GM23338 (cell line): ENCODE data around the gene NSG2. TPM values are rescaled to one million over a fixed set of nuclear protein-coding genes. Genes with fewer than 3 reads are reported as not detected.

Source experiments
- ATAC-seq: fragments of 200-7000 bp; cut with Tn5 transposase; 3 replicates; pipeline ENCODE4 v1.9.1; 2020
- DNase-seq: peaks from one replicate; pipeline ENCODE4 v3.0.0-alpha.2; 2015; ENCODE audit warnings: low spot score
- H2AFZ ChIP-seq: fragments of 200-600 bp; sonication (generic); 2 replicates; pipeline ENCODE4 v1.8.0; 2016; ENCODE audit warnings: antibody characterized with exemption, mild to moderate bottlenecking, moderate library complexity
- H3F3A ChIP-seq: fragments of 200-600 bp; sonication (generic); replicated peaks from 2 replicates; pipeline ENCODE4 v1.8.0; 2017; ENCODE audit warnings: antibody characterized with exemption, mixed run types, low read depth
- H3K27ac ChIP-seq: fragments of 200-600 bp; sonication (generic); 2 replicates; pipeline ENCODE4 v1.6.1; 2016; ENCODE audit warnings: low read depth
- H3K27me3 ChIP-seq: fragments of 200-600 bp; sonication (generic); 2 replicates; pipeline ENCODE4 v1.8.0; 2016; ENCODE audit warnings: mild to moderate bottlenecking, mixed run types, moderate library complexity; ENCODE audit not compliant: insufficient read depth
- H3K36me3 ChIP-seq: fragments of 200-600 bp; sonication (generic); 2 replicates; pipeline ENCODE4 v1.8.0; 2016; ENCODE audit warnings: mild to moderate bottlenecking; ENCODE audit not compliant: insufficient read depth
- H3K4me1 ChIP-seq: fragments of 200-600 bp; sonication (generic); 2 replicates; pipeline ENCODE4 v1.8.0; 2016; ENCODE audit warnings: mild to moderate bottlenecking, moderate library complexity; ENCODE audit not compliant: insufficient read depth
- H3K4me2 ChIP-seq: fragments of 200-600 bp; sonication (generic); 2 replicates; pipeline ENCODE4 v1.7.1; 2017; ENCODE audit warnings: mixed run types
- H3K4me3 ChIP-seq: fragments of 200-600 bp; sonication (generic); 2 replicates; pipeline ENCODE4 v1.6.1; 2016; ENCODE audit warnings: mixed run types
- H3K79me2 ChIP-seq: fragments of 200-600 bp; sonication (generic); replicated peaks from 2 replicates; pipeline ENCODE4 v1.8.0; 2017; ENCODE audit warnings: mild to moderate bottlenecking; ENCODE audit not compliant: insufficient read depth
- H3K9me2 ChIP-seq: fragments of 200-600 bp; sonication (generic); 2 replicates; pipeline ENCODE4 v1.8.0; 2017; ENCODE audit not compliant: insufficient read depth
- H4K20me1 ChIP-seq: fragments of 200-600 bp; sonication (generic); replicated peaks from 2 replicates; pipeline ENCODE4 v1.8.0; 2017; ENCODE audit warnings: mild to moderate bottlenecking; ENCODE audit not compliant: insufficient read depth
- H3K27ac Mint-ChIP-seq: 2 replicates; pipeline ENCODE4 v1.8.0; 2020; ENCODE audit warnings: inconsistent platforms, mild to moderate bottlenecking, moderate library complexity, mixed read lengths
- H3K27me3 Mint-ChIP-seq: 3 replicates; pipeline ENCODE4 v1.8.0; 2022; ENCODE audit warnings: low read depth, mild to moderate bottlenecking, moderate library complexity, mixed read lengths, inconsistent platforms; ENCODE audit not compliant: insufficient read depth, poor library complexity
- H3K36me3 Mint-ChIP-seq: 3 replicates; pipeline ENCODE4 v1.8.0; 2021; ENCODE audit warnings: low read depth, mild to moderate bottlenecking, inconsistent platforms, moderate library complexity, mixed read lengths
- H3K4me1 Mint-ChIP-seq: 3 replicates; pipeline ENCODE4 v1.8.0; 2020; ENCODE audit warnings: mild to moderate bottlenecking, inconsistent platforms, mixed read lengths
- H3K4me3 Mint-ChIP-seq: 3 replicates; pipeline ENCODE4 v1.8.0; 2021; ENCODE audit warnings: moderate library complexity, mild to moderate bottlenecking, inconsistent platforms, mixed read lengths
- H3K9me3 Mint-ChIP-seq: 3 replicates; pipeline ENCODE4 v1.8.0; 2020; ENCODE audit warnings: moderate library complexity, mild to moderate bottlenecking, inconsistent platforms, mixed read lengths
- CREB1 ChIP-seq: fragments of 250-450 bp; sonication (Bioruptor Pico); IDR thresholded peaks from 2 replicates; pipeline ENCODE4 v1.5.0; 2020; ENCODE audit warnings: low read depth, mild to moderate bottlenecking, moderate library complexity
- ETS1 ChIP-seq: IDR thresholded peaks from 2 replicates; pipeline ENCODE4 v1.6.1; 2016; ENCODE audit warnings: antibody characterized with exemption
- EZH2 ChIP-seq: fragments of 200-600 bp; sonication (generic); IDR thresholded peaks from one replicate; pipeline ENCODE4 v1.8.0; 2017; ENCODE audit warnings: antibody characterized with exemption, mild to moderate bottlenecking, low read depth; ENCODE audit not compliant: unreplicated experiment
- EZH2phosphoT487 ChIP-seq: fragments of 200-600 bp; sonication (generic); IDR thresholded peaks from one replicate; pipeline ENCODE4 v1.8.1; 2018; ENCODE audit warnings: antibody characterized with exemption; ENCODE audit not compliant: unreplicated experiment
- STAT1 ChIP-seq: IDR thresholded peaks from one replicate; pipeline ENCODE4 v1.6.1; 2016; ENCODE audit warnings: antibody characterized with exemption; ENCODE audit not compliant: unreplicated experiment
- polyA plus RNA-seq: library from polyadenylated mRNA; unstranded; fragments of >200 nt; fragmentation: Nextera tagmentation; extraction: Ambion mirVana; gene quantifications from 2 replicates; pipeline ENCODE4 v1.2.1, GENCODE V29; 2016
- total RNA-seq: library from RNA; depleted of rRNA; stranded (reverse); fragments of >200 nt; shearing (Covaris generic); gene quantifications from 2 replicates; pipeline ENCODE4 v1.2.3, GENCODE V29; 2014
- TF ChIP-seq, protein P1 (sequence below): fragments of 250-450 bp; sonication (Bioruptor Pico); IDR thresholded peaks from 2 replicates; pipeline ENCODE4 v1.5.0; 2020; ENCODE audit warnings: mild to moderate bottlenecking, moderate library complexity
- TF ChIP-seq, protein P2 (sequence below), 2 experiments: fragments of 200-600 bp in 1 of 2; sonication (generic) in 1 of 2; conservative IDR thresholded peaks; 2 replicates each; pipeline versions ENCODE4 v1.5.1 to v1.6.1; 2016 to 2017; ENCODE audit warnings: antibody characterized with exemption in 2 of 2, low read depth in 2 of 2, mild to moderate bottlenecking in 2 of 2, moderate library complexity in 1 of 2

Gene NSG2
- total and polyA plus RNA-seq, 2 experiments from 2014 or later = 0.16 TPM; not detected in 1

- TF ChIP-seq CREB1 (CRISPR knock-in tag) (no peak), EZH2phosphoT487 (no peak), STAT1 (no peak)
Observed at GRCh38 chr5:174053905-174054304, 8.4 kb downstream of the NSG2 start (continued).

DNA sequence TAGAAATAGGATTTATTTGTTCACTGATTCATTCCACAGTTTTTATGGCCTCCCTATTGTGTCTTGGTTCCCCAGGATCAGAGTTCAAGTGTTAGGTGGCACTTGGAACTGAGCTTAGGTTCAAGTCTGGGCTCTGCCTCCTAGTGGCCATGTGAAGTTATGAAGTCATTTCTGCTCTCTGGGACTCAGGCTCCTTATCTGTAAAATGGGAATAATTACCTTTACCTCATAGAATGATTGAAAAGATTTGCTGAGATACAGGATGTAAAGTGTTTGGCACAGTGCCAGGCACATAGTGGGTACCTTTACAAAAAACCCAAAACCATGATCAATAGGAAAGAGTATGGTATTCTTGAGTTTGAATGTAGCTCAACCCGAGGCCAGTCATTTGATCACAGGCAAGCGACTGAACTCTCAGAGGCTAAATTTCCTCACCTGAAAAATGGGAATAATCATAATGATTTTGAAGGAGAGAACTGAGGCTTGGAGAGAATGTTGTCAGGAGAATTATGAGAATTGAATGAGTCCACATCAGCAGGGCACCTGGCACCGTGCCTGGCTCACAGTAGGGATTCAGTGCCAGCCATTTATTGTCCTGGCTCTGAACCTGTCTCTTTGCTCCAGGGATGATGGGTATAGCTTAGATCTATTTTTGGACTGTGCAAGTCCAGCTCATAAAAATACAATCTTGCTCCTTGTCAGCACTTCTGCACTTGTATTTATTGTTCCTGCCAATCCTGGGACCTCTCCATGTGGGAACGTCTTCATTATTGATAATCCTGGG is 10.8 kb downstream of the NSG2 start:
- Histone ChIP-seq H2AFZ (no peak overlapping the region), H3K79me2 (no peaks in the 10 kb centered on the region), H3K36me3 (no peaks in the 10 kb centered on the region), H3K4me1 (no peaks in the 10 kb centered on the region), H3K27me3 (no peaks in the 10 kb centered on the region), H4K20me1 (no peaks in the 10 kb centered on the region; the same call in 1 of the 2 replicates), H3K9me2 (0 out of 2 replicates have a peak, but pooled peaks cover 4% of the 10 kb centered on the region), H3F3A (no peaks in the 10 kb centered on the region), H3K4me3 (no peak overlapping the region), H3K4me2 (no peak overlapping the region), H3K27ac (no peak overlapping the region)
- Mint-ChIP-seq H3K27ac (no peak overlapping the region), H3K27me3 (no peaks in the 10 kb centered on the region), H3K9me3 (no peaks in the 10 kb centered on the region), H3K4me1 (no peaks in the 10 kb centered on the region), H3K36me3 (no peaks in the 10 kb centered on the region), H3K4me3 (no peak overlapping the region)
- ATAC-seq (no peak), DNase-seq (peak; percentile 24)
- TF ChIP-seq, protein P1, sequence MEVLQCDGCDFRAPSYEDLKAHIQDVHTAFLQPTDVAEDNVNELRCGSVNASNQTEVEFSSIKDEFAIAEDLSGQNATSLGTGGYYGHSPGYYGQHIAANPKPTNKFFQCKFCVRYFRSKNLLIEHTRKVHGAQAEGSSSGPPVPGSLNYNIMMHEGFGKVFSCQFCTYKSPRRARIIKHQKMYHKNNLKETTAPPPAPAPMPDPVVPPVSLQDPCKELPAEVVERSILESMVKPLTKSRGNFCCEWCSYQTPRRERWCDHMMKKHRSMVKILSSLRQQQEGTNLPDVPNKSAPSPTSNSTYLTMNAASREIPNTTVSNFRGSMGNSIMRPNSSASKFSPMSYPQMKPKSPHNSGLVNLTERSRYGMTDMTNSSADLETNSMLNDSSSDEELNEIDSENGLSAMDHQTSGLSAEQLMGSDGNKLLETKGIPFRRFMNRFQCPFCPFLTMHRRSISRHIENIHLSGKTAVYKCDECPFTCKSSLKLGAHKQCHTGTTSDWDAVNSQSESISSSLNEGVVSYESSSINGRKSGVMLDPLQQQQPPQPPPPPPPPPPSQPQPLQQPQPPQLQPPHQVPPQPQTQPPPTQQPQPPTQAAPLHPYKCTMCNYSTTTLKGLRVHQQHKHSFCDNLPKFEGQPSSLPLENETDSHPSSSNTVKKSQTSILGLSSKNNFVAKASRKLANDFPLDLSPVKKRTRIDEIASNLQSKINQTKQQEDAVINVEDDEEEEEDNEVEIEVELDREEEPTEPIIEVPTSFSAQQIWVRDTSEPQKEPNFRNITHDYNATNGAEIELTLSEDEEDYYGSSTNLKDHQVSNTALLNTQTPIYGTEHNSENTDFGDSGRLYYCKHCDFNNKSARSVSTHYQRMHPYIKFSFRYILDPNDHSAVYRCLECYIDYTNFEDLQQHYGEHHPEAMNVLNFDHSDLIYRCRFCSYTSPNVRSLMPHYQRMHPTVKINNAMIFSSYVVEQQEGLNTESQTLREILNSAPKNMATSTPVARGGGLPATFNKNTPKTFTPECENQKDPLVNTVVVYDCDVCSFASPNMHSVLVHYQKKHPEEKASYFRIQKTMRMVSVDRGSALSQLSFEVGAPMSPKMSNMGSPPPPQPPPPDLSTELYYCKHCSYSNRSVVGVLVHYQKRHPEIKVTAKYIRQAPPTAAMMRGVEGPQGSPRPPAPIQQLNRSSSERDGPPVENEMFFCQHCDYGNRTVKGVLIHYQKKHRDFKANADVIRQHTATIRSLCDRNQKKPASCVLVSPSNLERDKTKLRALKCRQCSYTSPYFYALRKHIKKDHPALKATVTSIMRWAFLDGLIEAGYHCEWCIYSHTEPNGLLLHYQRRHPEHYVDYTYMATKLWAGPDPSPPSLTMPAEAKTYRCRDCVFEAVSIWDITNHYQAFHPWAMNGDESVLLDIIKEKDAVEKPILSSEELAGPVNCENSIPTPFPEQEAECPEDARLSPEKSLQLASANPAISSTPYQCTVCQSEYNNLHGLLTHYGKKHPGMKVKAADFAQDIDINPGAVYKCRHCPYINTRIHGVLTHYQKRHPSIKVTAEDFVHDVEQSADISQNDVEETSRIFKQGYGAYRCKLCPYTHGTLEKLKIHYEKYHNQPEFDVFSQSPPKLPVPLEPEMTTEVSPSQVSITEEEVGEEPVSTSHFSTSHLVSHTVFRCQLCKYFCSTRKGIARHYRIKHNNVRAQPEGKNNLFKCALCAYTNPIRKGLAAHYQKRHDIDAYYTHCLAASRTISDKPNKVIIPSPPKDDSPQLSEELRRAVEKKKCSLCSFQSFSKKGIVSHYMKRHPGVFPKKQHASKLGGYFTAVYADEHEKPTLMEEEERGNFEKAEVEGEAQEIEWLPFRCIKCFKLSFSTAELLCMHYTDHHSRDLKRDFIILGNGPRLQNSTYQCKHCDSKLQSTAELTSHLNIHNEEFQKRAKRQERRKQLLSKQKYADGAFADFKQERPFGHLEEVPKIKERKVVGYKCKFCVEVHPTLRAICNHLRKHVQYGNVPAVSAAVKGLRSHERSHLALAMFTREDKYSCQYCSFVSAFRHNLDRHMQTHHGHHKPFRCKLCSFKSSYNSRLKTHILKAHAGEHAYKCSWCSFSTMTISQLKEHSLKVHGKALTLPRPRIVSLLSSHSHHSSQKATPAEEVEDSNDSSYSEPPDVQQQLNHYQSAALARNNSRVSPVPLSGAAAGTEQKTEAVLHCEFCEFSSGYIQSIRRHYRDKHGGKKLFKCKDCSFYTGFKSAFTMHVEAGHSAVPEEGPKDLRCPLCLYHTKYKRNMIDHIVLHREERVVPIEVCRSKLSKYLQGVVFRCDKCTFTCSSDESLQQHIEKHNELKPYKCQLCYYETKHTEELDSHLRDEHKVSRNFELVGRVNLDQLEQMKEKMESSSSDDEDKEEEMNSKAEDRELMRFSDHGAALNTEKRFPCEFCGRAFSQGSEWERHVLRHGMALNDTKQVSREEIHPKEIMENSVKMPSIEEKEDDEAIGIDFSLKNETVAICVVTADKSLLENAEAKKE = no peak
- TF ChIP-seq ETS1 (no peak), EZH2 (no peak)
- TF ChIP-seq, protein P2, sequence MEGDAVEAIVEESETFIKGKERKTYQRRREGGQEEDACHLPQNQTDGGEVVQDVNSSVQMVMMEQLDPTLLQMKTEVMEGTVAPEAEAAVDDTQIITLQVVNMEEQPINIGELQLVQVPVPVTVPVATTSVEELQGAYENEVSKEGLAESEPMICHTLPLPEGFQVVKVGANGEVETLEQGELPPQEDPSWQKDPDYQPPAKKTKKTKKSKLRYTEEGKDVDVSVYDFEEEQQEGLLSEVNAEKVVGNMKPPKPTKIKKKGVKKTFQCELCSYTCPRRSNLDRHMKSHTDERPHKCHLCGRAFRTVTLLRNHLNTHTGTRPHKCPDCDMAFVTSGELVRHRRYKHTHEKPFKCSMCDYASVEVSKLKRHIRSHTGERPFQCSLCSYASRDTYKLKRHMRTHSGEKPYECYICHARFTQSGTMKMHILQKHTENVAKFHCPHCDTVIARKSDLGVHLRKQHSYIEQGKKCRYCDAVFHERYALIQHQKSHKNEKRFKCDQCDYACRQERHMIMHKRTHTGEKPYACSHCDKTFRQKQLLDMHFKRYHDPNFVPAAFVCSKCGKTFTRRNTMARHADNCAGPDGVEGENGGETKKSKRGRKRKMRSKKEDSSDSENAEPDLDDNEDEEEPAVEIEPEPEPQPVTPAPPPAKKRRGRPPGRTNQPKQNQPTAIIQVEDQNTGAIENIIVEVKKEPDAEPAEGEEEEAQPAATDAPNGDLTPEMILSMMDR (conservative IDR thresholded peaks at IDR 0.05; ENCODE audit: low read depth in 2 of 2) = peak; percentile 38 to 51
